Urothelium cell line (cell line): ENCODE measurements around the gene KRT32.

Experiments
- DNase-seq: peaks from one replicate; pipeline ENCODE4 v3.0.0; 2011; ENCODE audit warnings: low spot score, mixed read lengths
- FAIRE-seq: peaks from 2 replicates; lab custom pipeline; 2011; peaks lifted over from hg19 to GRCh38; lab: Jason Lieb, UNC

The KRT32 gene

DNA sequence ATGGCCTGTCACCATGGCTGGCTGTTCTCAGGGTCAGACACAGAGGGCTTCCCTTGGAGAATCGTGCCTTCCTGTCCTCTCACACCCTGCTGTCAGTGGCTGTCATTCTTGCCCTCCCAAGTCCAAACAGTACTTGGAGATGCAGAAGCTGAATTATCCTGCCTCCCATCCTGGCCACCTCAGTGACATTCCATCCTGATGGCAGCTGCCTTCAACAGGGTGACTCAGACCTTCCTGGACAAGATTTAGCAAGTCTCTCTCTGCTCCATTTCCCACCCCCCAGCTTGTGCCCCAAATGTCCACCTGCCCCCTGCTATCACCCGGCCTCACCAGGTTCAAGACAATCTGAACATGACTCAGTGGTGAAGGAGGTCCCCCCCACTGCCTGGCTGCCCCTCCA, 27.3 kb upstream of the KRT32 start:
- FAIRE-seq = peak; percentile 82
- DNase-seq = peak; percentile 49

GRCh38 chr17:41492771-41493170, 25.6 kb upstream of the KRT32 start:
- FAIRE-seq (no peak), DNase-seq (no peak)

GRCh38 chr17:41492351-41492750, 25.2 kb upstream of the KRT32 start:
- no peak for FAIRE-seq
- no peak for DNase-seq

GRCh38 chr17:41491476-41491875, 24.3 kb upstream of the KRT32 start:
- no peak for DNase-seq
- no peak for FAIRE-seq

- FAIRE-seq (peak; percentile 63), DNase-seq (no peak)
Measured at GRCh38 chr17:41490000-41490990, 23.1 kb upstream of the KRT32 start.

- DNase-seq = no peak
- no peak for FAIRE-seq
Measured at GRCh38 chr17:41489531-41489930, 22.3 kb upstream of the KRT32 start, which contains the start of gene KRT36. KRT36 (minus strand) TSS chr17:41489910; CDS start chr17:41489864, 46 bp downstream.

DNA sequence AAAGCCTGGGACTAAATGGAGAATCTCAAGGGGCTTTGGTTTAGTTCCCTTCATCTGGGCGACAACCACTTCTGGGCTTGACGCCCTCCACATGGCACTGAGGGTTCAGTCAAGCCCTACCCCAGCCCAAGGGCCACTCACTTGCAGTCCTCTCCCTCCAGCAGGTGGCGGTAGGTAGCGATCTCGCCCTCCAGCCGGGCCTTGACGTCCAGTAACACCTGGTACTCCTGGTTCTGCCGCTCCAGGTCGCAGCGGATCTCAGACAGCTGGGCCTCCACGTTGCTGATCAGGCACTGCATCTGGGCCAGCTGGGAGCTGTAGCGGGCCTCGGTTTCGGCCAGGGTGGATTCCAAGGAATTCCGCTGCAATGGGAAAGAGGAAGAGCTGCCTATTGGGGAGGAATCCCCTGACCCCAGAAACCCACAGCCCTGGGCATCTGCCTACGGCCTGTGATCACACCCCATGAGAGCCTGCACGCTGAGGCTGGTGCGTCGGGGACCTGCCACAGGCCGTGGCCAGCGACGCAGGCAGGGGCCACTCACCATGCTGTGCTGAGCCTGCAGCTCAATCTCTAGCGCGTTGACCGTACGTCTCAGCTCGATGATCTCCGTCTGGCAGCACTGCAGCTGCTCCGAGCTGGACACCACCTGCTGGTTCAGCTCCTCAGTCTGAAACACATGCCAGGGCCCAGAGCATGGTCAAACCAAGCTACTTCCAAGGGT, 19.8 kb upstream of the KRT32 start:
- peak; percentile 52 for FAIRE-seq
- no peak for DNase-seq

DNA sequence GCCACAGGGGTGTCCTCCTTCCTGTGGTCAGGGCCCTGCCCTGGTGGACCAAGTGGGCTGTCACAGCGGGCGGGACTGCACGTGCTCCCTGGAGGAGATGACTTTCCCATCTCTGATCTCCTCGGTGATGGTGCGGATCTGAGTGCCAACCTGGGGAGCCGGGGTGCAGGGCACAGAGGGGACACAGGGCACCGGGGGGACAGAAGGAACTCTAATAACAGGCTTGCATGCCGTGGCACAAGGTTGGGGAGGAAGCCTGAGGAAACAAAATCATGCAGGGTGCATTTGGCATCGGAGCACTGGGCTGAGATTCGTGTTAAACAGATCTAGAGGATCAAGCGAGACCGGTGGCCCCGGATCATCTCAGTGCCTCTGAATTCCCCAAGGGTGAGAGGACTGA, 19.1 kb upstream of the KRT32 start:
- DNase-seq = no peak
- FAIRE-seq = no peak

DNA sequence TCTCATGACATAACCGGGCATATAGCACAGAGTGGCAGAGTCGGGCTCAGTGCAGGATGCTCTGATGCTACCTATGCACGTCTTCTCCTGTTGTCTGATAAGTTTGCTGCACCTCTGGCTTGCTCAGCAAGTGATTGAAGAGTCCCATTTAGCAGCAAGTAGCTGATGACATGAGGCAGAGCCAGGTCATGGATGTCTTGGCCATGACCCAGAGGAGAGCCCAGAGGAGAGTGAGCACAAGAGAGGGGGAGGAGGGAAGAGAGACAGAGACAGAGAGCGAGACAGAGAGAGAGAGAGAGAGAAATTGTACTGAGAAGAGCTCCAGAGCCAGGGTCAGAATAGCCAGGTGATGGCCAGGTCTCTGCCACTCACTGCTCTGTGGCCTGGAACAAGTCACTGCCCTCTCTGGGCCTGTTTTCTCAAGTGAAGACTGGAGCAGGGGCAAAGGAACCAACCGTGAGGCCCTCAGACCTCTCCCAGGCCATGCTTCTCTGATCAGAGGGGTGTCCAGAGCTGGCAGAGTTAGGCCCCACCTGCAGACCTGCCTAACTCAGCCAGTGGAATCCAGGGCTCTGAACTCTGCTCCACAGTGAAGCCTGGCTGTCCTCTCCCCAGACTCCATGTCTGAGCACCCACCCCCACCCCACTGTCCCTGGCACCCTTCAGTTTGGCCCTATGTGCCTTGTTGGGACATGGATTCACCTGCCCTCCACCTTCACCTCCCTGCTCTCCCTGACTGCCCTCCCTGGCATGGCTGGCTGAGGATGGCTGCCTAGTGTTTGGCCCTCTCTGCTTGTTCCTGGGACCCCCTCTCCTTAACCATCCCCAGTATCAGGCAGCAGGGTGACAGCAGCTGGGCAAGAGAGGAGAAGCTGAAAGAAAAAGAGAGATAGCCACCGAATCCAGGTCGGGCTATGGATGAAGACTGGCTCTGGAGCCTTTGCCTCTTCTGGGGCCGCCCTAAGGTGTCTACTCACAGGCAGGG, 18.0 kb upstream of the KRT32 start:
- FAIRE-seq (no peak), DNase-seq (no peak)

- DNase-seq (no peak), FAIRE-seq (no peak)
Measured at GRCh38 chr17:41483991-41484826, 17.0 kb upstream of the KRT32 start.

DNA sequence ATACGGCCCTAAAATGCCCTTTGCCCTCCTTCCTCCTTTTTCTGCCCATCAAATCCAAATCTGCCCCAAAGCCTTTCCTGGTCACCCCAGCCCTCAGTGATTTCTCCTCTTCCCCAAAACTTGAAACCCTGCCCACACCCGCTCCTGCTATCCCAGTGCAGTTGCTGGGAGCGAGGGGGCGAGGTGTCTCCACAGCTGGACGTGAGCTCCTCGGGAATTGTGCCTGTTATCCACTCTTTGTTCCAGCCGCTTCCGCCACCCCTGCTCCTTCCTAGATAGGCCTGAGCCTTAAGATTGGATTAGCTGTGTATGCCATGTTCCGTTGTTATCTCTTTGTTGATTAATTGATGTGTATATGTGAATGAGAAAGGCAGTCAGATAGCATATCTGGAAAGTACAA, 16.3 kb upstream of the KRT32 start:
- DNase-seq (no peak), FAIRE-seq (no peak)

- DNase-seq = no peak
Measured at GRCh38 chr17:41481036-41481435, 13.8 kb upstream of the KRT32 start, which contains the start of gene KRT35. KRT35 (minus strand) TSS chr17:41481151; CDS start chr17:41481097, 54 bp downstream.

GRCh38 chr17:41480581-41480980, 13.4 kb upstream of the KRT32 start:
- DNase-seq = no peak
- no peak for FAIRE-seq

More at GRCh38 chr17:41481036-41481435, 13.8 kb upstream of the KRT32 start, which contains the start of gene KRT35:
- FAIRE-seq = no peak

DNA sequence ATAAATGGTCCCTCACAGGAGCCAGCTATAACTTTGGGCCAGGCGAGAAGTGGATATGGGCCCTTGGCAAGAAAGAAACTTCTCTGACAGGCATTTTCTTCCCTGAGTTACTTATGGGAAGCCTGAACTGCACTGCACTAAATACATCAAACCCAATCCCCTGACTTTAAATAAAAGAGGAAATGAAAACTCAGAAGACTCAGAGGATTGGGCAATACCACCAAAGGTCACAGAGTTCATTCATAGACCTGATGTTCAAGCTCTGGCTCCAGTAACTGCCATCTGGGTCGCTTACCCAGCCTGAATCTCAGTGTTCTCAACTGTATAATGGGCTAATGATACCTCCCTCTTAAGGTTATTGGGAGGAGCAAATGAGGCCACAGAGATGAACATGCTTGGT, 12.9 kb upstream of the KRT32 start:
- DNase-seq (no peak), FAIRE-seq (no peak)

DNA sequence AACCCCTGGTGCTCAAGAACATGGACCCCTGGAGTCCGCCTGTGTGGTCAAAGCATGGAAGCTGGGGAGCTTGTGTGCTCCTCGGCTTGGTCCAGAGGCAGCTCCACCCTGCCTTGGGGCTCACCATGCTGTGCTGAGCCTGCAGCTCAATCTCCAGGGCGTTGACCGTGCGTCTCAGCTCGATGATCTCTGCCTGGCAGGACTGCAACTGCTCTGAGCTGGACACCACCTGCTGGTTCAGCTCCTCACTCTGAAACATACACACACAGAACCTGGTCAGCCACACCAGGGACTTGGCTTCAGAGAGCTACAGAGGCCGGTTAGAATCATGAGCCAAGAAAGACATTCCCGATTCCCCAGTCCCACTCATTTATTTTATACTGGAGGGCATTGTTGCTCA, 11.1 kb upstream of the KRT32 start:
- DNase-seq (no peak), FAIRE-seq (no peak)

DNA sequence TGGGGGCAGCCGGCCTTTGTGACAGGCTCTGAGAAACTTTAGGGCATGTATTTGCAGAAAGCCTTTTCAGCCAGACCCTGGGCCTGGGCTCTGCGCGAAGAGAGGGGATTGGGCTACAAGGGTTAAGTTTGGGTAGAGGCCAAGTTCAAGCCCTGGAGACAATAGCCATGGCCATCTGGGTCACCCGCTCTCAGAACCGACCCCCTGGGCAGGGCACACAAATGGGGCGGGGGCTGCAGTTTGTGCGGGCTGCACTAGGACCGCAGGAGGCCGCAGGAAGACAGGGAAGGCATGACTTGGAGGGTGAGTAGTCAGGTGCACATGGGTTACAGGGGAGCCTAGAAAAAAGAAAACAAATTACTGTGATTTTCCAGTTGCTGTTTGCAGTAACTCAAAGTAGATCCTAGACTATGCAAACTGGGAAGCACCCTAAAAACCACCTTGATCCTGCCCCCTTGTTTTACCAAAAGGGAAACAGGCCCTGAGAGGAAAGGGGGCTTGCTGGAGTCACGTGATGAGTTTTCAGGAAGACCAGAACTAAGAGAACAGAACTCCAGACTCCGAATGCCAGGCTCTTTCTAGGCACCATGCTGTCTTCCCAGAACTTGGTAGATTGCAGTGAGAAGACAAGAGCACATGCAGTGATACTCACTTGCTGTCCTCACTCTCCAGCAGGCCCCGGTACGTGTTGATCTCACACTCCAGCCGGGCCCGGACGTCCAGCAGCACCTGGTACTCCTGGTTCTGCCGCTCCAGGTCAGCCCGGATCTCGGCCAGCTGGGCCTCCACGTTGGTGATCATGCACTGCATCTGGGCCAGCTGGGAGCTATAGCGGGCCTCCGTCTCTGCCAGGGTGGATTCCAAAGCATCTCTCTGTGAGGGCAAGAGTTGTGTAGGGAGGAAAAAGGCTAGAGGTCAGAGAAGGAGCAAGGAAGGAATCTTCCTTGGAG, 10.0 kb upstream of the KRT32 start:
- DNase-seq (no peak), FAIRE-seq (no peak)

- DNase-seq = no peak
- no peak for FAIRE-seq
Measured at GRCh38 chr17:41475421-41475820, 8.2 kb upstream of the KRT32 start.

GRCh38 chr17:41474863-41475262, 7.7 kb upstream of the KRT32 start:
- DNase-seq (no peak), FAIRE-seq (no peak)
